ENCODE data around the gene NUB1. TPM values are rescaled to one million over a fixed set of nuclear protein-coding genes. Genes with fewer than 3 reads are reported as not detected.

NUB1 gene
- total and polyA plus RNA-seq, 12 donors: 22.5 to 127 (median 48.6) TPM

- no peak for DNase-seq
- peak overlapping the region in 3 of 5 donors; percentile 37 to 93 (median 79) for H3K27ac ChIP-seq
Observed at GRCh38 chr7:151425670-151426440, 84.2 kb downstream of the NUB1 start.

DNA sequence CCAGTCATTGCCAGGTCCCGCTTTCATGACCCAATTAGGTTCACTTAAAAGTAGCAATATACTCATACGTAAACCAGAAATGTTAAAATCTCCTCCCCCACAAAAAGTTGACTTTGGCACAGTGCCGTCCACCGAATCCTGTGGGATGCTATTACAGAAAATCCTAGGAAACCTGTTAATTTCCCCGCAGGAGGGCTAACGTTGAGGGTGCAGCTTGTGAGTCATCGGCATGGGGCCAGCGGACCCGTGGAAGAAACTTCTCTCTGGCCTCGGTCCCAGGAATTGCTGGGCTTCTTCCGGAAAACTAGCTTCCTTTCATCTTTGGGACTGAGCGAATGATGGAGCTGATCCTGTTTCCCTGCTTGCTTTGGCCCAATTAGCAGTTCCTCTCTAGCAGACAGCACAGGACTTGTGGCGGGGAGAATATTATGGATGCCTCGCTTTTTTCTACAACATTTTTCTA is 84.9 kb downstream of the NUB1 start:
- no peak for TF ChIP-seq CTCF (IDR thresholded peaks at IDR 0.05)
- no peak for TF ChIP-seq POLR2A (IDR thresholded peaks at IDR 0.05)
- H3K9me3 ChIP-seq (replicated peaks in 1 of 3): no peaks in the 10 kb centered on the region
- no peaks in the 10 kb centered on the region for H3K27me3 ChIP-seq
- intact Hi-C loops (cut with DNase I): no loop called here
- H3K4me1 ChIP-seq (replicated peaks in 1 of 2): peaks cover 0 to 16% of the 10 kb centered on the region in 2 donors
- H3K36me3 ChIP-seq (replicated peaks in 1 of 2): no peaks in the 10 kb centered on the region
- peak overlapping the region in 2 of 5 donors; percentile 79 to 93 for H3K27ac ChIP-seq
- H3K4me3 ChIP-seq: peak overlapping the region in 1 of 4 donors; percentile 23
- peak; percentile 57 to 88 (median 86) for DNase-seq
- WGBS, 4 donors: 17 to 39% (median 24%) methylated on average over 11 to 14 of the region's 14 CpGs

More at GRCh38 chr7:151425670-151426440, 84.2 kb downstream of the NUB1 start:
- 57 to 68% (median 61%) methylated on average over 7 of the region's 7 CpGs for WGBS, 4 donors
- intact Hi-C loops (cut with DNase I): no loop called here
- no peaks in the 10 kb centered on the region for H3K36me3 ChIP-seq (replicated peaks in 1 of 2)
- H3K9me3 ChIP-seq (replicated peaks in 1 of 3): no peaks in the 10 kb centered on the region
- TF ChIP-seq POLR2A (IDR thresholded peaks at IDR 0.05) (no peak), CTCF (IDR thresholded peaks at IDR 0.05) (no peak)
- H3K4me3 ChIP-seq: no peak overlapping the region
- no peaks in the 10 kb centered on the region for H3K27me3 ChIP-seq
- H3K4me1 ChIP-seq (replicated peaks in 1 of 2): peaks cover 0 to 16% of the 10 kb centered on the region in 2 donors

DNA sequence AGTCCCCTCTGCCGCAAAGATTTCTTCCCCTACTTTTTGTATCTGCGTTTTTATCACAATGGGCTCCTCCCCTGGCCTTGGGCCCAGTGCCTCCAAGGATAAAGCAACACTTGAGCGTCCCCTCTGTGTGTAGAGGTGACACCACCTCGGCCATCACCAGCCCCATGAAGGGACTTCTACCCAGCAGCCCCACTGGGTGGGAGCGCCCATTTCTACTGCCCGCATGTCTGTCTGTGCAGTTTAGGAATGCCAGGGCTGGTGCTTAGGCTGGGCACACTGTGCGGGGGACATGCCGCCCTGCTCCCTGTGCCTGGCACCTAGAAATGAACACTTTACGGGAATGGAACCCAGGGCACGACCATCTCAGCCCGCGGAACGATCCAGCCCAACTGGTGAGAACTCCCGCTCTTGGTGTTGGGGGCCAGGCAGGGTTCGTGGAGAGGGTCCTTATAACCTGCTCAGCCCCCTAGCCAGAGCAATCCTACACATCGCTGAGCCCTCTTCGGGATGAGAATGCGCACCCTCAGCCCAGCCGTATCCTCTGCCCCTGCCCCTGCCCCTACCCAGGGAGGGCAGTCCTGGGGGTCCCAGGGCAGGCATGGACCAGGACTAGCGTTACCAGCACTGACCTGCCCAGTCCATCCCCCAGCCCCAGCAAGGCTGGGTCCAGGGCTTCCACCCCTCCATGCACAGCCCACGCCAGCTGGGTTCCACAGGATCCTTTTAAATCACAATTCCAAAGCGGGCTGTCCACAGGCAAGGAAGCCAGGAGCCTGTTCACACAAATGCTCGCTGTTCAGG is 85.5 kb downstream of the NUB1 start:
- Histone ChIP-seq H3K4me1 (replicated peaks in 1 of 2) (peaks cover 0 to 16% of the 10 kb centered on the region in 2 donors), H3K9me3 (replicated peaks in 1 of 3) (no peaks in the 10 kb centered on the region), H3K27ac (peak overlapping the region in 3 of 5 donors; percentile 47 to 93 (median 79)), H3K36me3 (replicated peaks in 1 of 2) (no peaks in the 10 kb centered on the region), H3K27me3 (no peaks in the 10 kb centered on the region), H3K4me3 (peak overlapping the region in 1 of 4 donors; percentile 23)
- intact Hi-C loops (cut with DNase I): no loop called here
- no peak for TF ChIP-seq POLR2A (IDR thresholded peaks at IDR 0.05)
- 64 to 73% (median 72%) methylated on average over 18 to 23 of the region's 23 CpGs for WGBS, 4 donors
- no peak for DNase-seq

DNA sequence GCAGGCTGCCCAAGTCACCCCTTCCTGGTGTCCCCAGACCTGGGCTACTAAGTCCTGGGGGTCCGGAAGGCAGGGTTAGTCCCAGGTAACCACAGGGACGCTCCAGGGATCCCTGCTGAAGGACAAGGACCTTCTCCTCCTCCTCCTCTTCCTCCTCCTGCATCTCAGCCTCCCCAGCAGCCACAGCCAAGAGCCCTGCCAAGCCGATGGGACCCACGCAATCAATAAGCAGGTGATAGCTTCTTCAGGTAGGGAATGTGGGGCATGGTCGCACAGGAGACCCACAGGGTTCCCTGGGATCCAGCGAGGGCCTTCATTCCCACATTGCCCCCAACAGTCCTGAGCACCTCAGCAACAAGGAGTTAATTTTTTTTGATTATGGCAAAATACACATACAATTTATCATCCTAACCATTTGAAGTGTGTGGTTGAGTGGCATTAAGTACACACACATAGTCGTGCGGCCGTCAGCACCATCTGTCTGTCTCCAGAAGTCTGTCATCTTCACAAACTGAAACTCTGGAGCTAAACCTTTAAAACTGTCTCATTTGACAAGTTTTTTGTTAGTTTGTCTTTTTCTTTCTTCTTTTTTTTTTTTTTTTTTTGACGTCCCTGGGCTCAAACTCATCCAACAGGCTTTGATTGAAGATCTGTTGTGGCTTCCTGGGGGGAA is 86.2 kb downstream of the NUB1 start:
- Histone ChIP-seq H3K4me1 (replicated peaks in 1 of 2) (peaks cover 0 to 16% of the 10 kb centered on the region in 2 donors), H3K36me3 (replicated peaks in 1 of 2) (no peaks in the 10 kb centered on the region), H3K27me3 (no peaks in the 10 kb centered on the region), H3K9me3 (replicated peaks in 1 of 3) (no peaks in the 10 kb centered on the region), H3K4me3 (no peak overlapping the region), H3K27ac (peak overlapping the region in 2 of 5 donors; percentile 79 to 93)
- intact Hi-C loops (cut with DNase I): no loop called here
- 71 to 75% (median 74%) methylated on average over 10 of the region's 10 CpGs for WGBS, 4 donors
- TF ChIP-seq POLR2A (IDR thresholded peaks at IDR 0.05) (no peak), CTCF (IDR thresholded peaks at IDR 0.05) (no peak)
- no peak for DNase-seq

Other genes starting within 250 kb of the NUB1 start
- gene GBX1, start 174.1 kb upstream of the NUB1 start, total RNA-seq: not detected
- gene GBX1, start 174.1 kb upstream of the NUB1 start, polyA plus RNA-seq: not detected
- gene ASB10, start 154.6 kb upstream of the NUB1 start, total RNA-seq: not detected
- gene ASB10, start 154.6 kb upstream of the NUB1 start, polyA plus RNA-seq: not detected
- gene H2BK1, start 131.3 kb upstream of the NUB1 start, total RNA-seq: not detected
- gene H2BK1, start 131.3 kb upstream of the NUB1 start, polyA plus RNA-seq: not detected
- 100 to 1,000 TPM in 1 of 9 donors, 10 to 100 TPM in 8; 20.8 to 110 (median 30.8) TPM for gene ABCF2, start 114.6 kb upstream of the NUB1 start, total RNA-seq
- gene ABCF2, start 114.6 kb upstream of the NUB1 start, polyA plus RNA-seq: 10 to 100 TPM; 15.6 to 36.9 (median 16.1) TPM
- gene CHPF2, start 109.3 kb upstream of the NUB1 start, total RNA-seq: 10 to 100 TPM; 42.3 to 84.1 (median 62.5) TPM
- 10 to 100 TPM; 15.8 to 87.8 (median 58.7) TPM for gene CHPF2, start 109.3 kb upstream of the NUB1 start, polyA plus RNA-seq
- gene SMARCD3, start 93.1 kb upstream of the NUB1 start, total RNA-seq: 100 to 1,000 TPM in 6 of 9 donors, 10 to 100 TPM in 3; 62.7 to 147 (median 109) TPM
- gene SMARCD3, start 93.1 kb upstream of the NUB1 start, polyA plus RNA-seq: 100 to 1,000 TPM in 2 of 3 donors, 10 to 100 TPM in 1; 46.4 to 194 (median 147) TPM
- gene WDR86, start 68.2 kb downstream of the NUB1 start, total RNA-seq: 10 to 100 TPM in 2 of 9 donors, 1 to 10 TPM in 7; 1.4 to 16.7 (median 3.5) TPM
- gene WDR86, start 68.2 kb downstream of the NUB1 start, polyA plus RNA-seq: 1 to 10 TPM in 2 of 3 donors, not detected in 1; 5.5 to 7.5 TPM
- gene CRYGN, start 98.3 kb downstream of the NUB1 start, total RNA-seq: under 1 TPM in 4 of 9 donors, not detected in 5; 0.11 to 0.88 (median 0.30) TPM
- gene CRYGN, start 98.3 kb downstream of the NUB1 start, polyA plus RNA-seq: under 1 TPM in 2 of 3 donors, not detected in 1; 0.56 to 0.67 TPM
- gene RHEB, start 178.1 kb downstream of the NUB1 start, total RNA-seq: 100 to 1,000 TPM in 7 of 9 donors, 10 to 100 TPM in 2; 83.8 to 177 (median 131) TPM
- gene RHEB, start 178.1 kb downstream of the NUB1 start, polyA plus RNA-seq: 100 to 1,000 TPM in 2 of 3 donors, 10 to 100 TPM in 1; 66.3 to 309 (median 105) TPM